ENCODE data around the gene STKLD1. TPM values are rescaled to one million over a fixed set of nuclear protein-coding genes. Genes with fewer than 3 reads are reported as not detected.

The STKLD1 gene
- total RNA-seq, 4 donors from 2014 or later: 0.93 to 1.3 TPM; not detected in 2

DNA sequence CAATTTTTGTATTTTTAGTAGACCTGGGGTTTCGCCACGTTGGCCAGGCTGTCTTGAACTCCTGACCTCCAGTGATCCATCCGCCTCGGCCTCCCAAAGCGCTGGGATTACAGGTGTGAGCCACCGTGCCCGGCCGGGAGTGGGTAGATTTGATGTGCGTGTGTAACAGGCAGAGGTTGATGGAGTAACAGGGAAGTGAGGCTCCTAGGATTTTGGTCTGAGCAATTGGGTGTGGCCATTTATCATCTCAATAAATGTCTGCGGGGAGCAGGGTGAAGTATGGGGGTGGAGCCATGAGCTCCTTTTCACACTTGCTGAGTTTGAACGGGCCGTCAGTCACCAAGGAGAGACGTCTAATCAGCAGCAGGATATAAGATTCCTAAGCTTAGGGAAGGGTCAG, 42.8 kb downstream of the STKLD1 start:
- Histone ChIP-seq H3K4me1 (peaks cover 0 to 40% (median 13%) of the 10 kb centered on the region in 3 donors), H3K36me3 (peaks cover 0 to 20% of the 10 kb centered on the region in 2 donors), H3K27me3 (peaks cover 5% of the 10 kb centered on the region), H3K27ac (peak overlapping the region in 3 of 4 donors; percentile 86 to 90 (median 89)), H3K9me3 (no peaks in the 10 kb centered on the region), H3K4me3 (no peak overlapping the region)
- ATAC-seq: no peak
- TF ChIP-seq EP300 (IDR thresholded peaks at IDR 0.05): no peak
- TF ChIP-seq POLR2A (IDR thresholded peaks at IDR 0.05): no peak
- no peak for TF ChIP-seq POLR2AphosphoS5 (IDR thresholded peaks at IDR 0.05)
- TF ChIP-seq, protein P1, sequence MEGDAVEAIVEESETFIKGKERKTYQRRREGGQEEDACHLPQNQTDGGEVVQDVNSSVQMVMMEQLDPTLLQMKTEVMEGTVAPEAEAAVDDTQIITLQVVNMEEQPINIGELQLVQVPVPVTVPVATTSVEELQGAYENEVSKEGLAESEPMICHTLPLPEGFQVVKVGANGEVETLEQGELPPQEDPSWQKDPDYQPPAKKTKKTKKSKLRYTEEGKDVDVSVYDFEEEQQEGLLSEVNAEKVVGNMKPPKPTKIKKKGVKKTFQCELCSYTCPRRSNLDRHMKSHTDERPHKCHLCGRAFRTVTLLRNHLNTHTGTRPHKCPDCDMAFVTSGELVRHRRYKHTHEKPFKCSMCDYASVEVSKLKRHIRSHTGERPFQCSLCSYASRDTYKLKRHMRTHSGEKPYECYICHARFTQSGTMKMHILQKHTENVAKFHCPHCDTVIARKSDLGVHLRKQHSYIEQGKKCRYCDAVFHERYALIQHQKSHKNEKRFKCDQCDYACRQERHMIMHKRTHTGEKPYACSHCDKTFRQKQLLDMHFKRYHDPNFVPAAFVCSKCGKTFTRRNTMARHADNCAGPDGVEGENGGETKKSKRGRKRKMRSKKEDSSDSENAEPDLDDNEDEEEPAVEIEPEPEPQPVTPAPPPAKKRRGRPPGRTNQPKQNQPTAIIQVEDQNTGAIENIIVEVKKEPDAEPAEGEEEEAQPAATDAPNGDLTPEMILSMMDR (IDR thresholded peaks at IDR 0.05): no peak
- 39 to 61% methylated on average over 4 to 9 of the region's 13 CpGs for WGBS, 2 donors (ENCODE audit: low coverage in 1 of 2)

DNA sequence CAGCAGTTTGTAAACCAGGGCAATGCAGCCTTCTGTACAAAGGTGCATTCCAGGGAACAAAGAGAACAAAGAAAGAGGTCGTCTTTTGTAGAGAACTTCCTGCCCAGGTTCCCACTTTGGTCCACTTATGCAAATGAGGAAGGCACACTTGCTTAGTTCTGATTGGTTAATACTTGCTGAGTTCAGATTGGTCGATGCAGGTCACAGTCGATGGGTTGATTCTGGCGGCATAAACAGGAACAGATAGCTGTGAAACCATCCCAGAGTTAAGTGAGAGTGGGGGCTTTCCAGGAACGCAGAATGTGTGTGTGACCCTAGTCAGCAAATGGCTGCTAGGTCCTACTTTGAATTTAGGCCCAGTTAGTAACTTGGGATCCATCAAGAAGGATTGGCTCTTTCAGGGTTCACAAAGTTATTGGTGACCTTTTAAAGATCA, 44.2 kb downstream of the STKLD1 start:
- peaks cover 19% of the 10 kb centered on the region for H3K27me3 ChIP-seq
- H3K36me3 ChIP-seq: peaks cover 0 to 15% of the 10 kb centered on the region in 2 donors
- WGBS, 2 donors (ENCODE audit: low coverage in 1 of 2): 62 to 85% methylated on average over 4 to 5 of the region's 5 CpGs
- no peaks in the 10 kb centered on the region for H3K9me3 ChIP-seq
- H3K4me3 ChIP-seq: no peak overlapping the region
- no peak overlapping the region for H3K27ac ChIP-seq
- ATAC-seq: no peak
- no peak for TF ChIP-seq POLR2A (IDR thresholded peaks at IDR 0.05)
- TF ChIP-seq, protein P1 (IDR thresholded peaks at IDR 0.05): no peak
- peaks cover 0 to 33% (median 13%) of the 10 kb centered on the region in 3 donors for H3K4me1 ChIP-seq

DNA sequence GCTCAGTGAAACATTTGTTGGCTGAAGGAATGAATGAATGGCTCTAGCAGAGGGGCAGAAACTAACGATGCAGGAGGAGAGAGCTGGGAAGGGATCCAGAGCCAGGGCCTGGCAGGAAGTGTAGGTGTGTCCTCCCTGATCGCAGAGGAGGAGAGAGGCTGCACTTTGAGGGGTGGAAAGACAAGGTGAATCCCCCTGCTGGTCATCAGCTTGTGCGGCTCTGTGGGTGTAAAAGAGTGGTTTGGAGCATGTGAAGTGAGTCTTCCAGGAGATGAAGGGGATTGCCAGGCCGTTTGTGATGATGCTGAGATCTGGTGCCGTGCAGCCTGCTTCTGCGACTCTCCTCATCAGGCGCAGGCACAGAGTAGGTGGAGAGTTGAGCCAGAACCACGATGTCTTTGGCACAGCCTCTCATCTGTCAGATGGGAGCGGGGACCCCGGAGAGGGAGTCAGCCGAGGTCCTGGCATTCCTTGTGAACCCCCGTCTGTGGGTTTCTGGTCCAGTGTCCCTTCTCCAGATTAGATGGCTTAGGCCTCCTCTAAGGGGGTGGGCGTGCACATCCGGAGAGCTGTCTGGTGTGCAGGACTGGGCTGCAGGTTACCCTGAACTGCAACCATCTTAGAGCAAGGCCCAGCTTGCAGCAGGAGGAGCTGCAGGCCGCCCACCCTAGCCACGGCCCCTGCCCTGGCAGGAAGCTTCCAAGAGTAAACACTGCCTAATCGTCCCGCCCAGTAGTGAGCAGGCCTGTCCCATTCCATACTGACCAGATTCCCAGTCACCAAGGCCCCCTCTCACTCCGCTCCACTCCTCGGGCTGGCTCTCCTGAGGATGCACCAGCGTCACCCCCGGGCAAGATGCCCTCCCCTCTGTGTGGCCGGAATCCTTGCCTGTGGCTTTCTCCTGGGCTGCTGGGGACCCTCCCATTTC, 45.7 kb downstream of the STKLD1 start, which contains the start of gene ADAMTS13:
Gene ADAMTS13 (plus strand): TSS at position 753 of the 928 bp plus-strand sequence. CDS start 77 bp downstream, at position 830.
- peaks cover 0 to 12% of the 10 kb centered on the region in 2 donors for H3K36me3 ChIP-seq
- no peak within 1 kb of the TSS for H3K27ac ChIP-seq
- no peak for ATAC-seq
- H3K4me3 ChIP-seq: no peak within 1 kb of the TSS
- H3K9me3 ChIP-seq: no peaks in the 10 kb centered on the region
- TF ChIP-seq, protein P1 (IDR thresholded peaks at IDR 0.05): no peak
- TF ChIP-seq POLR2A (IDR thresholded peaks at IDR 0.05) (no peak), EP300 (IDR thresholded peaks at IDR 0.05) (no peak), POLR2AphosphoS5 (IDR thresholded peaks at IDR 0.05) (no peak)
- peaks cover 0 to 19% (median 3%) of the 10 kb centered on the region in 3 donors for H3K4me1 ChIP-seq
- peaks cover 31% of the 10 kb centered on the region for H3K27me3 ChIP-seq
- WGBS, 2 donors (ENCODE audit: low coverage in 1 of 2): 10 to 15% methylated on average over 3 of the region's 23 CpGs

DNA sequence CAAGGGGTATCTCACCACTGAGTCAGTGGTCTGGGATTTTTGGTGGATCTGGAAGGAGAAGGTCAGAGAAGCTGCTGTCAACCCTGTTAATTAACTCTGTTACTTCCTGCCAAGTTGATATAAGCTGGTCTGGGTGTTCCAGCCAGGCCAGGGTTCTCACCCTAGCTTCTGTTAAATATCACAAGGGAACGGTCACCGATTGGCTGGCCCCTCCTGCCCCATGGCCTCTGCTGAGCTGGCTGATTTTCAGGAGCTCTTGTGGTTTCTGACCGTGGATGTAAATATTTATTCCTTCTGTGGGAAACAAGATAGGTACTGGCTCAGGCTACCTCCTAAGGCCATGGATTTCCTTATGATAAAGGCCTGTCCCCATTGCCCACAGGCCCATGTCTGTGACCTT, 47.0 kb downstream of the STKLD1 start:
- H3K9me3 ChIP-seq: no peaks in the 10 kb centered on the region
- peaks cover 0 to 13% (median under 1%) of the 10 kb centered on the region in 3 donors for H3K4me1 ChIP-seq
- TF ChIP-seq EP300 (IDR thresholded peaks at IDR 0.05) (no peak), POLR2AphosphoS5 (IDR thresholded peaks at IDR 0.05) (no peak), POLR2A (IDR thresholded peaks at IDR 0.05) (no peak)
- TF ChIP-seq, protein P1 (IDR thresholded peaks at IDR 0.05): no peak
- H3K27me3 ChIP-seq: peaks cover 44% of the 10 kb centered on the region
- H3K36me3 ChIP-seq: peaks cover 0 to 12% of the 10 kb centered on the region in 2 donors
- no peak for ATAC-seq
- H3K4me3 ChIP-seq: no peak overlapping the region
- 17% methylated on average over 1 of the region's 3 CpGs; no CpG with 5 or more reads in 1 of the 2 donors for WGBS, 2 donors (ENCODE audit: low coverage in 1 of 2)
- H3K27ac ChIP-seq: no peak overlapping the region

Data from gastroesophageal sphincter (tissue), 4 donors.